H1 (cell line): ENCODE data around the gene DCXR.

Experiments used
- CEBPB ChIP-seq: IDR thresholded peaks from 2 replicates; pipeline ENCODE4 v1.6.1; 2012; ENCODE audit warnings: low read depth, low read length
- CREB1 ChIP-seq: IDR thresholded peaks from 2 replicates; pipeline ENCODE4 v1.6.1; 2012; ENCODE audit warnings: inconsistent platforms
- EZH2 ChIP-seq: fragments of 200-600 bp; sonication (generic); IDR thresholded peaks from 2 replicates; pipeline ENCODE4 v1.7.1; 2012; ENCODE audit warnings: low read depth, mild to moderate bottlenecking, moderate library complexity, low read length, inconsistent platforms; ENCODE audit not compliant: severe bottlenecking
- GTF2F1 ChIP-seq: IDR thresholded peaks from 2 replicates; pipeline ENCODE4 v1.6.1; 2012; ENCODE audit warnings: low read depth, low read length, improper control_type of control experiment, borderline replicate concordance
- HDAC2 ChIP-seq, 2 experiments: fragments of 300-600 bp in 1 of 2; sonication (generic) in 1 of 2; IDR thresholded peaks; 2 replicates each; pipeline ENCODE4 v1.6.1; 2011 to 2012; ENCODE audit warnings: low read depth in 2 of 2, low read length in 2 of 2, mild to moderate bottlenecking in 2 of 2, moderate library complexity in 2 of 2, borderline replicate concordance in 1 of 2, inconsistent platforms in 1 of 2
- MAFK ChIP-seq: IDR thresholded peaks from 2 replicates; pipeline ENCODE4 v1.6.1; 2012; ENCODE audit warnings: low read depth, mild to moderate bottlenecking, improper control_type of control experiment, low read length
- RFX5 ChIP-seq: IDR thresholded peaks from 2 replicates; pipeline ENCODE4 v1.6.1; 2011; ENCODE audit warnings: low read depth, low read length, improper control_type of control experiment, borderline replicate concordance
- SUZ12 ChIP-seq: fragments of 200-600 bp; sonication (generic); IDR thresholded peaks from 2 replicates; pipeline ENCODE4 v1.6.1; 2012; ENCODE audit warnings: mild to moderate bottlenecking, inconsistent platforms, low read length, moderate library complexity, mixed read lengths
- TCF12 ChIP-seq: IDR thresholded peaks from 2 replicates; pipeline ENCODE4 v1.6.1; 2011; ENCODE audit warnings: low read depth, mild to moderate bottlenecking, low read length
- TF ChIP-seq, protein P1 (sequence below), 3 experiments: IDR thresholded peaks; 1 replicate in 2 of 3; 2 replicates in 1 of 3; pipeline versions ENCODE4 v1.5.1 to v1.6.1; 2011; ENCODE audit warnings: low read length in 3 of 3, mild to moderate bottlenecking in 3 of 3, inconsistent platforms in 2 of 3, low read depth in 1 of 3, moderate library complexity in 1 of 3; ENCODE audit not compliant: insufficient read depth in 1 of 3; ENCODE audit errors: control extremely low read depth in 1 of 3

DNA sequence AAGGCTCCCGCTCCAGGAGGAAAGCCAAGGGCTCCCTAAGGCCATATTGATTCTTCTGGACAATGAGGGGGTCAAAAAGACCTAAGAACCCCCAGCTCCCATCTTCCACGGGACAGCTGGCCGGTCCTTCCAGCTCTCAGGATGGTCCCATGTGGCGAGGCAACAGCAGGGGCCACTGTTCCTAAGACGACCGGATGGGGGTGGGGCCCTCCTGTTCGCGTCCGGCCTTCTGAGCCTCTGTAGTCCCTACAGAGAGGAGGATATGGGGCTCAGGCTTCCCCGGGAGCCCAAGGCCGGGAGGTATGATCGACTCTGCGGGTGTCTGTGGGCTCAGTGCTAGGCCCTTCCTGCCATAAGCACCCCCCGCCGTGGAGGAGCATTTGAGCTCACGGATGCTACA is 6.0 kb upstream of the DCXR start:
- TF ChIP-seq CEBPB (no peak), RFX5 (no peak), MAFK (no peak), SUZ12 (no peak), CREB1 (no peak), TCF12 (no peak), EZH2 (no peak), HDAC2 (IDR thresholded peaks at IDR 0.05; ENCODE audit: borderline replicate concordance in 1 of 2, low read depth in 2 of 2, low read length in 2 of 2) (no peak), GTF2F1 (no peak)
- TF ChIP-seq, protein P1, sequence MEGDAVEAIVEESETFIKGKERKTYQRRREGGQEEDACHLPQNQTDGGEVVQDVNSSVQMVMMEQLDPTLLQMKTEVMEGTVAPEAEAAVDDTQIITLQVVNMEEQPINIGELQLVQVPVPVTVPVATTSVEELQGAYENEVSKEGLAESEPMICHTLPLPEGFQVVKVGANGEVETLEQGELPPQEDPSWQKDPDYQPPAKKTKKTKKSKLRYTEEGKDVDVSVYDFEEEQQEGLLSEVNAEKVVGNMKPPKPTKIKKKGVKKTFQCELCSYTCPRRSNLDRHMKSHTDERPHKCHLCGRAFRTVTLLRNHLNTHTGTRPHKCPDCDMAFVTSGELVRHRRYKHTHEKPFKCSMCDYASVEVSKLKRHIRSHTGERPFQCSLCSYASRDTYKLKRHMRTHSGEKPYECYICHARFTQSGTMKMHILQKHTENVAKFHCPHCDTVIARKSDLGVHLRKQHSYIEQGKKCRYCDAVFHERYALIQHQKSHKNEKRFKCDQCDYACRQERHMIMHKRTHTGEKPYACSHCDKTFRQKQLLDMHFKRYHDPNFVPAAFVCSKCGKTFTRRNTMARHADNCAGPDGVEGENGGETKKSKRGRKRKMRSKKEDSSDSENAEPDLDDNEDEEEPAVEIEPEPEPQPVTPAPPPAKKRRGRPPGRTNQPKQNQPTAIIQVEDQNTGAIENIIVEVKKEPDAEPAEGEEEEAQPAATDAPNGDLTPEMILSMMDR (IDR thresholded peaks at IDR 0.05; ENCODE audit: control extremely low read depth in 1 of 3, insufficient read depth in 1 of 3, low read depth in 1 of 3, low read length in 3 of 3) = no peak
